C4-2B (cell line): Measurements from ENCODE around the gene PDGFRA.

Experiments
- H3K27ac ChIP-seq: fragments of 450-650 bp; 2 replicates; pipeline ENCODE4 v1.5.1; 2017
- CTCF ChIP-seq: fragments of 450-650 bp; conservative IDR thresholded peaks from 2 replicates; pipeline ENCODE4 v1.5.1; 2017; ENCODE audit warnings: mild to moderate bottlenecking
- ZFX ChIP-seq: fragments of 450-650 bp; IDR thresholded peaks from 2 replicates; pipeline ENCODE4 v1.6.1; 2017

PDGFRA gene

GRCh38 chr4:54192811-54193210, 36.3 kb upstream of the PDGFRA start:
- H3K27ac ChIP-seq = no peak overlapping the region
- TF ChIP-seq ZFX (no peak), CTCF (no peak)

- no peak overlapping the region for H3K27ac ChIP-seq
- TF ChIP-seq ZFX = no peak
- no peak for TF ChIP-seq CTCF
These were observed 31.2 kb upstream of the PDGFRA start for GRCh38 chr4:54197926-54198325.

GRCh38 chr4:54199919-54200318, 29.2 kb upstream of the PDGFRA start:
- TF ChIP-seq ZFX (no peak), CTCF (no peak)

GRCh38 chr4:54209617-54210016, 19.5 kb upstream of the PDGFRA start:
- TF ChIP-seq ZFX = no peak
- TF ChIP-seq CTCF = no peak
- no peak overlapping the region for H3K27ac ChIP-seq

More at GRCh38 chr4:54199919-54200318, 29.2 kb upstream of the PDGFRA start:
- H3K27ac ChIP-seq = no peak overlapping the region

GRCh38 chr4:54213001-54213400, 16.1 kb upstream of the PDGFRA start:
- TF ChIP-seq ZFX (no peak), CTCF (no peak)
- H3K27ac ChIP-seq = no peak overlapping the region

- TF ChIP-seq CTCF (no peak), ZFX (no peak)
- H3K27ac ChIP-seq = no peak overlapping the region
These were observed 15.3 kb upstream of the PDGFRA start for GRCh38 chr4:54213761-54214160.

- no peak overlapping the region for H3K27ac ChIP-seq
- no peak for TF ChIP-seq CTCF
- no peak for TF ChIP-seq ZFX
These were observed 13.6 kb upstream of the PDGFRA start for GRCh38 chr4:54215379-54216077.
